GM23338 (cell line): ENCODE results near the gene FBXL2.

ENCODE experiments used
- POLR2AphosphoS5 ChIP-seq: IDR thresholded peaks from 2 replicates; pipeline ENCODE4 v1.6.1; 2016; ENCODE audit warnings: antibody characterized with exemption, low read depth
- ZNF462 ChIP-seq: fragments of 250-450 bp; sonication (Bioruptor Pico); IDR thresholded peaks from 2 replicates; pipeline ENCODE4 v1.5.0; 2020; ENCODE audit warnings: mild to moderate bottlenecking, moderate library complexity

- TF ChIP-seq POLR2AphosphoS5, result no peak
- TF ChIP-seq ZNF462 (CRISPR knock-in tag), result no peak
These were observed 112.7 kb downstream of the FBXL2 start for GRCh38 chr3:33389908-33390307.
